Left hindlimb (tissue), 1 donor: ENCODE data around the gene DRGX.

Source experiments
- DNase-seq: peaks from one replicate; pipeline ENCODE4 v3.0.0-alpha.2; 2018

DRGX gene

DNA sequence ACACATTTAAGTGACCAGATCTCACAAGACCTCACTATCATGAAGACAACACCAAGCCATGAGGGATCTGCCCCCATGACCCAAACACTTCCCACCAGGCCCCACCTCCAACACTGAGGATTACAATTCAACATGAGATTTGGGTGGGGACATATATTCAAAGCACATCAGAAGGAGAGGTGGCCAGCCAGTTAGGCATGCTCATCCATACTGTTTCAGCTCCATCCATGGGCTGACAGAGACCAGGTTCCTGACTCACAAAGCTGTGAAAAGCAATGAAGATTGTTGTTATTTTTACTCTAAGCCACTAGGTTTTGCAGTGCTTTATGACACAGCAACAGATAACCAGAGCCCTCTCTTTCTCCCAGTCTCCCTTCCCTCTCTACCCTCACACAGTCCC is 60.9 kb downstream of the DRGX start:
- no peak for DNase-seq

DNA sequence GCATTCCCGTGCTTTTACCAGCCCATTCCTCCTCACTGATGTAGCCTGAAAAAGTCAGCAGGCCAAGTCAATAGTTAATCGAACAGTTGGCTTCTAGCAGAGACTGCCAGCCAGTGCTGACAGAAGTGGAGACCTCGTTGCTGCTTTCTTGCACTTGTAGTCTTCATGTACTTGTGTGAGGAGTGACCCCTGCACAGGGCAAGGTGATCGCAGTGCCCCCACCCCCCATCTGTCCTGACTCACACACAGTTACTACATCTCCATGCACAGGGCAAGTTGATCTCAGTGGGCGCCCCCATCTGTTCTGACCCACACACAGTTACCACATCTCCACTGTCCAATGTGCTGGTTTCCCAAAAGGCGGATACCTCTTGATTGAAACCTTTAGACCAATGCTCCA is 62.7 kb downstream of the DRGX start:
- DNase-seq: no peak

DNA sequence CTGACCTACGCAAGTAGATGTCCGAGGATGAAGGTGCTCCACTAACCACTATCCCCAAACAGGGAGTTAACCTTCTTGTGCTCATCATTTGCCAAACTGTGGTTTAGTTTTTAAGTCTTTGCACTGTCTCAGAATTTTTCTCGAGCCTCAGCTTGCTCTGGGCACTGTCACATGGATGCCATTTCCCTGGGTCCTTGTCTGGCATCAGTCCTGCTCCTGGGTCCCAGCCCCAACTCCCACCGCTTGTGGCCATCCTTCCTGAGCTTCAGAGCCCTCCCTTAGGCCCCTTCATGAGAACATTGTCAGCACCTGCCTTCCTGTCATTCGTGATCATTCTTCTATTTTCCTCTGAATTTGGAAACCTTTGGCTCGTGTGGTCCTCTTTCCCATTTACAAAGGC is 63.1 kb downstream of the DRGX start:
- no peak for DNase-seq

DNA sequence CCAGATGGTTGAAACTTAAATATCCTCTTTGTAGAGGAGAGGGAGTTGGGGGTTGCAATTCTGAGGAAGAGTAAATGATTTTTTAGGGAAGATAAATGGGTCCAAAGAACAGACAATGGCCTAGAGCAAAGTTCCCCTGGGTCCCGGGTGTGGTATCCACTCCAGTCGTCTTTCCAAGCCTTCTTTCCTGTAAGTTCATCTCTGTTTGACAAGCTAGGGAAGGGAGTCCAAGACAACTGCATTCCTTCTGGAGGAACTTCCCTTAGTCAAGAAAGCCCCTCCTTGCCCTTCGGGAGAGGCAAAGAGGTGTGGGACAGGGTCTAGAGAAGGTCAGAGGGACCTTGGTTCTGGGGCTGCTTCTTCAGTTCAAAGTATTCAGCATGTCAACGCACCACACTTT is 63.6 kb downstream of the DRGX start:
- no peak for DNase-seq

DNA sequence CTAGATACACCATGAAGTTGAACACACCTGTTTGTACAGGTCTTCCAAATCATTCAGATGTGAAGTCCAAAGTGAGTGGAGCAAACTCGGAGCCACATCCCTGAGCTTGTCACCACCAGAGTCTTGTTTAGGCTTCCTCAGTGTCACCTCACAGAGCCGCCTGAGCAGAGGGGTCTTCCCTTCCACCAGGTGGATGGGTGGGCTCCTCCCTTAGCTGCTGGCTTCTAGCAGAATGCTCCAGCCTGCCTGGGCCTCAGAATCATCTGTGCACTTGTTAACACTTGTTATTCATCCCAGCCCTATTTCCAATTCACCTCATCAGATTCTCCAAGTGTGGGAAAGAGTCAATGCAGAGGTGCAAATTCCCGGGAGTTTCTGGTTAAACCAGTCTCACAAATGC is 64.5 kb downstream of the DRGX start:
- DNase-seq: no peak

DNA sequence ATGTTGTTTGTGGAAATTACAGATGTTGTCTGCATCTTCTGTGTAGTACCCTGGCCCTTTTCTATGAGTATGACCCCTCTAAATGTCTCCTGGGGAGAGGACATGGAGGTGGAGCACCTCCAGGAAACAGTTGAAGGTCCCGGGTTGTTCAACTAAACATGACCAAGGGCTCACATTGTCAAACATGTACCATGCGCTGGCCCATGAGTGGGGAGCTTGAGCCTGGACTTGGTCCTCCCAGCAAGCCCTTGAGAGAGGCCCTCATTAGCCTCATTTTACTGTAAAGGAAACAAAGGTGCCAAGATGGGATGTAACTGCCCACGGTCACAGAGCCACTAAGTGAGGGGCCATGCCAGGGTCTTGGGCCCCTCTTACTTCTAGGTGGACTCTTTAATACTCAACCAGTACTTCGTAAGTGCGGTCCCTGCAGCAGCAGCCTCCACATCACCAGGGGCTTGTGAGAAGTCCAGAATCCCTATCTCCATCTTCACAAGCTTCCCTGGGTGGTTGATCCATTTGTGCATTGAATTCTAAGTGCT is 65.7 kb downstream of the DRGX start:
- DNase-seq: no peak

DNA sequence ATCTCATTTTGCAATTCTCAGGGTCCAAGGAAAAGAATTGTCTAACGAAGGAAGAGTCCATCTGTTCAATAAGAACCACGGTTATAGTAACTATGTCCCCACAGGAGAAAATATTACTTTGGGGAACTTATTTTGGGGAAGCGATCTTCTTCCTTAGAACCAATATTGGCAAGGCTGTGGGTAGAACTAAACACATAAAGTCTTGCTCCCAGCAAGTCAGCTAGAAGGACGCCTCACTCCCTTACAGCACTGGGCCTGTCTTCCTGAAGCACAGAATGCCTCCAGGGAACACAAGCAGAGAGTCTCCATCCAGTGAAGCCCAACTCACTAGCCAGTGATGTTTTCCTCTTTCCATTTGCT is 66.8 kb downstream of the DRGX start:
- DNase-seq: no peak

DNA sequence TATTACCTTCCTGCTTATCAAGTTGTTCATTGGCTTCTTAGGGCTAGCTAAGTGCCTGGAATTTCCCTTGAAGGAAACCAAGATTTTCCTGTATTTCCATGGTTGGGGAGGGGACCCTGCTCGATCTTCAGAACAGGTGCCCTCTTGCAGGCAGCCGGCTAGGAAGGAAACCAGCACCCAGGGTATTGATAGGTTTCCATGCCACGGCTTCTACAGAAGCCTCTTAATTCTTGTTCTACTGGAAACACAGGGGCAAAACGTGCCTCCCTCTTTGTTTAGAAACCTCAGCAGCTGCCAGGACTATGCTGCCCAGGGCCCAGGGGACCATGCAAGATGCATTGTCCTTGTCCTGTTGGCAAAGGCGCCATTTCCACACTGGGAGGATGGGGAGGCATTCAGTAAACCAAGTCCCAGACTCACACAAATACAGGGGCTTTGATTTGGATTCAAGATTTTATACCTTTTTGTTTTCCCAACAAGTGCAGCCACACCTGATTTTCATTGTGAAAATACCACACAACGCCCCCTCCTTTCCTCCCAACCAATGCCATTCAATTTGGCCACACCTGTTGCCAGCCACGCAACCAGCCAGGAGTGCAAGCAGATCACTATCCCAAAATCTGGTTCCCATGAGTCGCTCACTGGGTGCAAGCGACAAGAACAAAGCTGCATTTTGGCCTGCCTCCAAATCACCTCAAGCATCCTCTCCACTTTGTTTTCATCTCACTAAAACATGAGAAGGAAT is 67.3 kb downstream of the DRGX start:
- no peak for DNase-seq

DNA sequence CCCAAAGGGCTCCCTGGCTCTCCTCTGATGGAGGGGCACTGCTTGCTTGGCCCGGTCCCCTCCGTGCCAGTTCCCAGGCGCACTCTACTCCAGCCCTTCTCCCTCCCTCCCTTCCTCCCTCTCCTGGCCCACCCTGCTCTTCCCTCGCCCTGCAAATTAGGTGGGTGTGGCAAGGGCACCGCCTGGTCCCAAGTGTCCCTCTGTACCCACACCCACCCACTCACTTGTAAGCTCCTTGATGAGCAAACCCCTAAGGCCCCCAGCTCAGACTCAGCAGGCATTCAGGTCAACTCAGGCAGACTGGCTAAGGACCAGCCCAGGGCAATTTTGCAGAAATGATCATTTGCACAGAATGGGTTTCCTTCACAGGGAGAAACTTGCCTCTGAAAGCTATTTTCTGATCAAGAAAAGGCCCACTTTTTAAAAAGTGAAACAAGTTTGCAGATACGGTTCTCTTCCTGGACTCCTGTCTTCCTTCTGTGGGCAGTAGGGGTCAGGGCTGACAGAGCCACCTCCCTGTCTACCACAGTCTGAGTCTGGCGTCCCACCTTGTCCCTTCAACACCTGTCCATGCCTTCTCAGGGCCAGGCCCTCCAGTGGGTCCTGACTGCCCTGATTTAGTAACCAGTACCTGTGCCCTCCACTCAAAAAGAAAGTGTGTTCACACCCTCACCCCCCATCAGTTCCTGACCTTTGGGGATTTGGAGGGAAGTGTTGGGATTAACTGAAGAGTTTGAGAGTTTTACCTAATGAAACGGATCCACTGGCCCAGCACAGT is 68.7 kb downstream of the DRGX start:
- DNase-seq: no peak

DNA sequence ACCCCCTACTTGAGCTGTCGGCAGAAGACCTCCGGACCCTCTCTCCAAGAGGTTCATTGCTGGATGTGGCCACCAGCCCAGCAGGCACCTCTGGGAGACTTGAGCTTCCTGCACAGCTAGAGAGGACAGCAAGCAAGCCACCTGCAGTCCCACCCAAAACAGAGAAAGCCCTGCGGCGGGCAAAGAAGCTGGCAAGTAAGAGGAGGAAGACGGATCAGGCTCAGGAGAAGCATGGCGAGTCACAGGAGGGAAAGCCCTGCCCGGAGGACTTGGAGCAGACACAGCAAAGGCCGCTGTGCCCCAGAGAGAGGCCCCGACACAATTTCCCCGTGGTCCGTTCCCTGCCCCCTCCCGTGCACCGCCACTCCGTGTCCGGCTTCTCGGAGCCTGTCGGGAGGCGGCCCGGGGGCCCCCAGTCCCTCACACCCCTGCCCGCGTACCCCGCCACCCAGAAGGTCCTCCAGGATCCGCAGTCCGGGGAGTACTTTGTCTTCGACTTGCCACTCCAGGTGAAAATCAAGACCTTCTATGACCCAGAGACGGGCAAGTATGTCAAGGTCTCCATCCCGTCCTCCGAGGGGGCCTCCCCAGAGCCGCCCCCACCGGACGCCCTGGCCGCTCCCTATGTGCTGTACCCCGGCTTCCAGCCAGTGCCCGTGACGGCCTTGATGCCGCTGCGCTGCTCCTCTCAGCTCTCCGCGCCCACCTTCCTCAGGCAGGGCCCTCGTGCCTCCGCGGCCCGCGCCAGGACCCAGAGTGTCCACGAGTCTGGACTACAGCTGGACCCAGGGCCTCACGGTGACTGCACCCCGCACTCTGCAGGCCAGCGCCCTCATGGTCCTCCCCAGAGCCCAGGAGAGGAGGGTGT is 69.7 kb downstream of the DRGX start:
- DNase-seq: no peak

DNA sequence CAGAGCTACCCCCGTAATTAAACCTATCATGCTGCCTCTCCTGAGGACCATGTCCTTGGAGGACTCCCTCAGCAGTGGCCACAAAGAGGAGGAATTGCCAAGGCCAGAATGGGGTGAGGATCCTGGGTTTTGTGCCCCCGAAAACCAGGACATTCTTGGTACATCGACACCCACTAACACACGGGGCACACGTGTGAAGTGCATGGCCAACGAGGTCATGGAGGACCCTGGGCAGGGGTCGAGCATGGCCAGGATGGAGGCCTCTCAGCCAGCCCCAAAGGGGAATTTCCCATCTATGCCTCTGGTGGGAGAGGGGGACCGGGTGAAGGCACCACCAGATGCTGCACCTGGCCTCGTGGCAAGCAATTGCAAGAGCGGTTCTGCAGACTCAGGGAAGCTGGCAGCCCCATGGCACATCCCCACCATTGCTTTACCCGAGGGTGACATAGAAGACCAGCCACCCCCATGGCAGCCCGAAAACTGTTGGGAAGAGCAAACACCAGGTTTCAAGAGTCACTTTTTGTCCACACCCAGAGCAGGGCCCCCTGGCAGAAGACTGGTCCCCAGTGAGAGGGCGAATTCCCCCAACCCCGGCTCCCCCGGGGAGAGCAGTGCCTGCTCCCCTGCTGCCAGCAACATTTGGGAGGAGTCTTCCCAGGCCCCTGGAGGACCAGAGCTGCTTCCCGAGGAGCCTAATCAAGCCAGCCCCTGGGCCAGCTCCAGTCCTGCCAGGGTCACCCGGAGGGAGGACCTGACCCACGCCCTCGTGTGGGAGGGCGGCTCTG is 70.6 kb downstream of the DRGX start:
- no peak for DNase-seq

DNA sequence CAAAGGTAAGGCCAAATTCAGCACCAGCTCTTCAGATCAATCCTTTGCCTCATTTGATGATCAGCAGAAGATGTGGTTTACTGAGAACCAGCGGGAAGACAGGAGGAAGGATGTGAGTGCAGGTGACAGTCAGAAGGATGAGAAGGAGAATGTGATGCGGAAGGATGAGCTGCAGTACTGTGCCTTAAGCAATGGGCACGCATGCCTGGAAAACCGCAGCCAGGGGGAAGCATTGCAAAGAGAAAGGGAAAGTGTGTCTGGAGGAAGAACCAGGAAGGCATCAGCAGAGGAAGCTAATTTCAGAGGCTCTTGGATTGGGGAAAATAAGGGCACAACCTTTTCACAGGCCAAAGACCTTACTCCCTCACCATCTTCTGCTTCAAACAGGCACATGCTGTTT is 71.2 kb downstream of the DRGX start:
- DNase-seq: no peak

DNA sequence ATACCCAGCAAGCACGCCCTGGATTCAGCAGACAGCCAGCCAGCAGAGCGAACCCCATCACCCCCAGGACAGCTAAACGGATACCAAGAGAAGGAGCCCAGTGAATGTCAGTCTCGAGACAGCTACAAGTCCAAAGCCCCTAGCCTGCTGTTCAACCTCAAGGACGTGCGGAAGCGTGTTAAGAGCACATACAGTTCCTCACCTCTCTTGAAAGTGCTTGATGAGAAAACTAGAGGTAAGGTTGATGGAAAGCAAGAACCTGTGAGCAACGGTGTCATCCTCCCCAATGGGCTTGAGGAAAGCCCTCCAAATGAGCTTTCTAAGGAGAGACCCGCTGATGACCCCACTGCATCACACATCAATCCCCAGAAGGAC is 72.0 kb downstream of the DRGX start:
- no peak for DNase-seq

DNA sequence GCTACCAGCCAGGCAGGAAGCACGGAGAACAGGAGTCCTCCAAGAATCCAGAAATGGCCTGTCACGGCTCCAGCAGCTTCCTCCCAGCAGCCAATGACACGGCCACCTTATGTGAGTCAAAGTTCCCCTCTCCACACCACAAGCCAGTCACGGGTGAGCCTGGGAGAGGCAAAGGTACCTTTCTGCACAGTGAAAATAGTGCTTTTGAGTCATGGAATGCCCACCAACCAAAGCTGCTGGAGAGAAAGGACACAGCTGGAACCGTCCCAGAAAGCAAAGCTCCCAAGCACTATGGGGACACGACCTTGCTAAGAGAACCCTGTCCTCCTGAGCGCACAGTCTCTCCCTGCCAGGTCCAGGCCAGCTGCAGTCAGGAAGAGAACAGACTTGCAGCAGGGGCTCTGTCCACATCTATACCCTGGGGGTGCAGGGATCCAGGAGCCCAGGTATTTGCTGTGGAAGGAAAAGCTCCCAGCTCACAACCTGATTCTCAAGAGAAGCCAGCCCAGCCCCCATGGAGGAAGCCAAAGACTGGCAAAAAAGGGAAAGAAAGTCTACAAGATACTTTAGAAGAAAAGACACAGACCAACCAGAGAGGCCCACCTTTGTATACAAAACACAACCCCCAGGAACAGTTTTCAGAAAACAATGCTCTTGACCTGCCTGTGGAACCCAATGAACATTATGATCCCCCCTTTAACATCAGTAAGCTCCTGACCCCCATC is 72.6 kb downstream of the DRGX start:
- no peak for DNase-seq

DNA sequence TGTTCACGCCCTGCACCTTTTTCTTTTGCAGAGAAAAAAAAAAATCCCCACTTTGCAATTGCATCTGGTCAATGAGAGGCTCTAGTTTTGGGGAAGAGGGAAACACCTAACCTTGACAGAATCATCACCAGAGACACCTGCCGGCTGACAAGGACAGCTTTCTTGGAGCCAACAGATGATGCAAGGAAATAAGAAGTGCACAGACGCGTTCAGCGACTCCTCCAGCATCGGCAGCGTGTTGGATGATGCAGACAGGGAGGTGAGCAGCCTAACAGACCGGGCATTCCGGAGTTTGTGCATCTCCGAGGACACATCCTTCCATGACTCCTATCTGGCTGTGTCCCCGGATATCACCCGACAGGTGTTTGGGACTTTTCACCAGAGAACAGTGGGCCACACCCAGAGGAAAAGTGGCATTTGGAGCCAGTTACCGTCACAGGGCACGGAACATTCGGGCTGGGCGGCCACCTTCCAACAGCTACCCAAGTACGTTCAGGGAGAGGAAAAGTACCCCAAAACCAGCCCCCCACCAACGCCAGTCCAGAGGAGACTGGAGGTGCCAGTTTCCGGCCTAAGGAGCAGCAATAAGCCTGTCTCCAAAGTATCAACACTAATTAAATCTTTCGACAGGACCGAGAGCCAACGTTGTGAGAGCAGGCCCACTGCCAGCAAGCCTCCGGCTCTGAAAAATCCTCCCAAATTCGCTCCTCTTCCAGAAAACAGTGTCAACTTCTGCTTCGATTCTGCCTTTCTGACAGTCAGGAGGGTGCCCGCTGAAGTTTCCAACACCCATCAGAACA is 73.3 kb downstream of the DRGX start:
- no peak for DNase-seq

DNA sequence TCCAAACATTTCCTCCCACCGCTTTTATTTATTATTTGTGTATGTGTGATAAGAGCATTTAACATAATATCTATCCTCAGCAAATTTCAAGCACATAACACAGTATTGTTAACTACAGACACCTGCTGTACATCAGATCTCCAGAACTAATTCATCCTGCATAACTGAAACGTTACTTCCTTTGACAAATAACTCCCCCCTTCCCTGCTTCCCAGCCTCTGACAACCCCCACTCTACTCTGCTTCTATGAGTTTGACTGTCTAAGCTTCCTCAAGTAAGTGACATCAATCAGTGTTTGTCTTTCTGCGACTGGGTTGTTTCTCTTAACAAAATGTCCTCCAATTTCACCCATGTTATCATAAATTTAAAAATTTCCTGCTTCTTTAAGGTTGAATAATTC is 74.9 kb downstream of the DRGX start:
- no peak for DNase-seq

DNA sequence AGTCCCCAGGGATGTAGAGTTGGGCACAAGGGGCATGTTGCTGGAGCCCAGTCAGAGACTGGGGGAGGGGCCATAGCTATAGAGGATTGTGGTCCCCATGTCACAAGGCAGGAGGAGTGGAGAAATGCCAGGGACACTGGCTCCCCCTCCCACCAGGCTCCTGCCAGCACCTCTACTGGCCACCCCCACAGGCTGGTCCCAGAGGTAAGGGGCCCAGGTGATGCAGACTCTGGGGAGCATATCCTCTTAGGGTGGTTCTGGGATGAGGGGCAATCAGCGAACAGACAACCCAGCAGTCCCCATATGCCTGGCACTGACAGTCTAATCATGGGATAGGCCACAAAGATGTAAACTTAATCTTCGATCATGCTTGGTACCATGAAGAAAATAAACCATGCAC is 75.7 kb downstream of the DRGX start:
- no peak for DNase-seq

DNA sequence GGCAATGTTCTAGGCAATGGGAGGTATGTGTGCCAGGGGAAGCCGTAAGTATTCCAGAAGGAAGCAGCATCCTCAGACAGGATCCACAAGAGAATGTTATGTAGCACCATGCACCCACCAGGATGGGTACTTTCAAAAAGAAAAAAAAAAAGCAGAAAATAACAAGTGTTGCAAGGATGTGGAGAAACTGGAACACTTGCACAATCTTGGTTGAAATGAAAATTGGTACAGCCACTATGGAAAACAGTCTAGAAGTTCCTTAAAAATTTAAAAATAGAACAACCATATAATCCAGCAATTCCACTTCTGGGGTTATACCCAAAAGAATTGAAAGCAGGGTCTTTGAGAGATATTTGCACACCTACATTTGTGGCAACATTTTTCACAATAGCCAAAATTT is 76.7 kb downstream of the DRGX start:
- DNase-seq: no peak

DNA sequence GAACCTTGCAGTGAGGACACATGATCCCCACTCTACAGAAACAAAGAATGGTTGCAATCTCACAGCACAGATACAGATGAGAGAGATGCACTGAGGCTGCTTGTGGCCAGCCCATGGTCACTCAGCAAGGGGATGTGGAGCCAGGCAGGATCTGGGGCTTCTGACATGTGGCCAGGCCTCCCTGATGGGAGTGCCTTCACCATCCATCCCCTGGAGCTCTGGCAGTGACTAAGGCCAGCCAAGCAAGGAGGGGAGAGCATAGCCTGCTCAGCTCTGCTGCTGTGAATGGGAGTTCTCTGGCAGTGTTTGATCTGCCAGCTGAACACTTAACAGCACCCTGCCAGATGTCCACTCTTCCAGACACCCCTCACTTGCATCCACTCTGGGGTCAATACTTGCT is 77.1 kb downstream of the DRGX start:
- DNase-seq: no peak

DNA sequence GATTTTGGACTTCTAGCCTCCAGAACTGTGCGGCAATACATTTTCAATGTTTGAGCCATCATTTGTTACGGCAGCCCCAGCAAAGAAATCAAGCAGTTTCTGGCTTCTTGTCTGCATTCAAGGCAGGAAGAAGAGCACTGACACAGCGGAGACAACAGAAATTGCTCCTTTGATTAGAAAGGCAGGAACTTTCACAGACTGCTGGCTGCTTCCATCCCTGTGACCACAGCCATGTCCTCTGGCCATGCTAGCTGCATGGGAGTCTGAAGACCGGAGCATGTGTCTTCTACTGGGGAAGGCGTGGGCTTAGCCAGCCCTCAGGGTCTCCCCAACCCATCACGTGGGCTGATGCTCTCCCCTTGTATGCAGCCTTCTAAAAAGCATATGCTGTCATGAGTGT is 77.9 kb downstream of the DRGX start:
- no peak for DNase-seq

DNA sequence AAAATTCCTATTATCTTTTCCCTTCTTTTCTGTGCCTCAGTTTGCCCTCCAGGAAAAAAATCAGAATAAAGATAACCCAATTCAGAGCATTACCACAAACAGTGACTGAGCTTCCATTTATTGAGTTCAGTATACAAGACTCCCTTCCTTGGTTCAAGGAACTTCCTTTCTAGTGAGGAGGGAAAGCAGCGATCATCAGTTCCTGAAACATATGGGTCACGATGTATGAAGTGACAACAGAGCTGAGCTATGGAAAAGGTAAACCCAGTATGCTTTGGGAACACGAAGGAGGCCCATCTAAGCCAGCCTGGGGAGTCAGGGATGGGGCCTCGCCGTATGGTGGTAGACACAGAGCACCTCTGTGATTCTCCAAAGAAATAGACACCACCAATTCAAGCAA is 81.1 kb downstream of the DRGX start:
- no peak for DNase-seq
